Measurements from ENCODE around the gene KIAA0513. TPM values are rescaled to one million over a fixed set of nuclear protein-coding genes. Genes with fewer than 3 reads are reported as not detected.

Gene KIAA0513
- total and polyA plus RNA-seq, 2 donors (not counting 1 experiment from before 2014, with no cell fraction given) = 1.1 to 2.1 TPM

DNA sequence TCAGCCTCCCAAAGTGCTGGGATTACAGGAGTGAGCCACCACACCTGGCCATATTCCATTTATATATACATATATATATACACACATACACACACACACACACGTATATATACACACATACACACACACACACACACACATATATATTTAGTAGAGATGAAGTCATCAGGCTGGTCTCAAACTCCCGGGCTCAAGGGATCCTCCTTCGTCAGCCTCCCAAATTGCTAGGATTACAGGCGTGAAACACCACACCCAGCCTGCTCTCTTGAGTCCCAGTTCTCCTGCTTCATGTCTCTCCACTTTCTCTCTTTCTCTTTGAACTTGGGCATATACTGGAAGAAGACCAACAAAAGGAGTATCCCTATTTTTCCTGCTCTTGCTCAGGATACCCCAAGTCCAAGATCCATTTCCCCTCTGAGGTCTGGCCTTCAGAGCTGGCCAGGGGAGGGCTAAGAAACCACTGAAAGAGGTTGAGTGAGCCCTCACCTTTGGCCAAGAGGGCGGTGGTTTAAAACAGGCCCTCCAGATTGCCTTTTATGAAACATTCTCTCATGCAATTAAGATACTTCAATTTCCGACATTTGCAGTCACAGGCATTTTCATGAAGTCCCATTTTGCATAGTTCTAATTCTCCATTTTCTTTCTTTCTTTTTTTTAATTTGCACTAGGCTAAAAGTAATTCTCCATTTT, 46.8 kb downstream of the KIAA0513 start:
- peaks cover 2% of the 10 kb centered on the region for H3K4me1 Mint-ChIP-seq
- TF ChIP-seq EZH2 (IDR thresholded peaks at IDR 0.05; ENCODE audit: borderline replicate concordance, insufficient read depth, low read depth, low read length, poor library complexity, severe bottlenecking) = no peak
- TF ChIP-seq, protein P1, sequence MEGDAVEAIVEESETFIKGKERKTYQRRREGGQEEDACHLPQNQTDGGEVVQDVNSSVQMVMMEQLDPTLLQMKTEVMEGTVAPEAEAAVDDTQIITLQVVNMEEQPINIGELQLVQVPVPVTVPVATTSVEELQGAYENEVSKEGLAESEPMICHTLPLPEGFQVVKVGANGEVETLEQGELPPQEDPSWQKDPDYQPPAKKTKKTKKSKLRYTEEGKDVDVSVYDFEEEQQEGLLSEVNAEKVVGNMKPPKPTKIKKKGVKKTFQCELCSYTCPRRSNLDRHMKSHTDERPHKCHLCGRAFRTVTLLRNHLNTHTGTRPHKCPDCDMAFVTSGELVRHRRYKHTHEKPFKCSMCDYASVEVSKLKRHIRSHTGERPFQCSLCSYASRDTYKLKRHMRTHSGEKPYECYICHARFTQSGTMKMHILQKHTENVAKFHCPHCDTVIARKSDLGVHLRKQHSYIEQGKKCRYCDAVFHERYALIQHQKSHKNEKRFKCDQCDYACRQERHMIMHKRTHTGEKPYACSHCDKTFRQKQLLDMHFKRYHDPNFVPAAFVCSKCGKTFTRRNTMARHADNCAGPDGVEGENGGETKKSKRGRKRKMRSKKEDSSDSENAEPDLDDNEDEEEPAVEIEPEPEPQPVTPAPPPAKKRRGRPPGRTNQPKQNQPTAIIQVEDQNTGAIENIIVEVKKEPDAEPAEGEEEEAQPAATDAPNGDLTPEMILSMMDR (IDR thresholded peaks at IDR 0.05) = no peak
- Histone ChIP-seq H3K27ac (ENCODE audit: low read length in 2 of 2) (no peak overlapping the region), H3K9me3 (ENCODE audit: control extremely low read depth in 1 of 3, control insufficient read depth in 2 of 3, insufficient read depth in 1 of 3, low read length in 2 of 3) (no peaks in the 10 kb centered on the region), H3K79me2 (ENCODE audit: control insufficient read depth, insufficient read depth, low read length) (no peaks in the 10 kb centered on the region), H3K9ac (ENCODE audit: low read length) (no peak overlapping the region), H3K27me3 (replicated peaks in 1 of 4; ENCODE audit: control extremely low read depth in 1 of 4, control insufficient read depth in 3 of 4, insufficient read depth in 4 of 4, low read length in 3 of 4) (peaks cover 0 to 4% (median 0%) of the 10 kb centered on the region in 4 experiments), H3K4me2 (replicated peaks; ENCODE audit: low read depth, low read length, poor library complexity, severe bottlenecking) (no peak overlapping the region), H4K20me1 (ENCODE audit: control insufficient read depth, insufficient read depth, low read length, poor library complexity, severe bottlenecking) (no peaks in the 10 kb centered on the region), H2AFZ (ENCODE audit: insufficient read depth, low read depth, low read length, poor library complexity, severe bottlenecking) (no peak overlapping the region), H3K4me3 (ENCODE audit: control extremely low read depth in 1 of 5, extremely low read depth in 1 of 5, insufficient read depth in 1 of 5, low read depth in 2 of 5, low read length in 4 of 5) (no peak overlapping the region), H3K36me3 (replicated peaks in 1 of 2; ENCODE audit: control extremely low read depth in 1 of 2, control insufficient read depth in 1 of 2, extremely low read depth in 1 of 2, insufficient read depth in 2 of 2, low read length in 1 of 2) (no peaks in the 10 kb centered on the region), H3K4me1 (ENCODE audit: control insufficient read depth in 2 of 2, insufficient read depth in 2 of 2, low read length in 2 of 2) (peaks cover 5 to 9% of the 10 kb centered on the region in 2 donors)
- no peak overlapping the region for H3K4me3 Mint-ChIP-seq
- no peaks in the 10 kb centered on the region for H3K9me3 Mint-ChIP-seq (ENCODE audit: insufficient read depth)
- ChIA-PET CTCF (interaction anchor here (1.4 kb wide), 1 partner anchor 12 kb away, joined by 12 read pairs; no protein-coding TSS in a partner anchor), POLR2A (no interaction called here)
- intact Hi-C loops (cut with micrococcal nuclease) = no loop called here
- DNase-seq = no peak
- peaks cover 13% of the 10 kb centered on the region for H3K27me3 Mint-ChIP-seq
- no peak overlapping the region for H3K27ac Mint-ChIP-seq
- WGBS (ENCODE audit: insufficient coverage) = 96% methylated on average over 5 of the region's 6 CpGs
- no peak for ATAC-seq (ENCODE audit: low read depth)

DNA sequence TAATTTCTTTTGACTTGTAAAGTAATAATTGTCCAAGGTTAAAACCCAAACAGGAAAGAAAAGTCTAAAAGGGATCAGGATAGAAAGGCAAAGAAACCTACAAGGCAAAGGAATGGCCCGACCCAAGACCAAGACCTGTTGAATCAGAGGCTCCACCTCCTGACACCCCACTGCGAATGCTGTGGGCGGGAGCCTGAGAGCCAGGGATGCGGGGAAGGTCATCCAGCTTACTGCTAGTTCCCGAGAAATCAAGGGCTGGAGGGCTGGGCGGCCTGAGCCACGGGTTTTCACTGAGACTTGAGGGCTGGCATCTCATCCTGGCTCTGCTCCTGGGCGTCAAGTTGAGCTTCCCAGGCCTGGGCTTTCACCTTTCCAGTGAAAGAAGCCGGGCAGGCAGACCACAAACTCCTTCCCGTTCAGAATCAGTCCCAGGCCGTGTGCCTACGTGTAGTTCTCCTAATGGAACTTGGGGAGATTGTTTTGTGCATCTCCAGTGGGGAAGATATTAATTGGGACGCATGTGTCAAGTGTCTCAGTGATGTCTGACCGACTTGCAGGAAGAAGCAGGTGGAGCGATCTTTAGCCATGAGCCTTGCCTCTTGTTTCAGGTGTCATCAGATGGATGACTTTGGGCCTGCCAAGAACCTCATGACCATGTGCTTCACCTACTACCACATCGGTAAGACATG, 47.8 kb downstream of the KIAA0513 start:
- H3K9me3 Mint-ChIP-seq (ENCODE audit: insufficient read depth) = no peaks in the 10 kb centered on the region
- no peak overlapping the region for H3K27ac Mint-ChIP-seq
- DNase-seq = no peak
- Histone ChIP-seq H3K27me3 (replicated peaks in 1 of 4; ENCODE audit: control extremely low read depth in 1 of 4, control insufficient read depth in 3 of 4, insufficient read depth in 4 of 4, low read length in 3 of 4) (peaks cover 0 to 4% (median 0%) of the 10 kb centered on the region in 4 experiments), H4K20me1 (ENCODE audit: control insufficient read depth, insufficient read depth, low read length, poor library complexity, severe bottlenecking) (no peaks in the 10 kb centered on the region), H3K9me3 (ENCODE audit: control extremely low read depth in 1 of 3, control insufficient read depth in 2 of 3, insufficient read depth in 1 of 3, low read length in 2 of 3) (no peaks in the 10 kb centered on the region), H3K4me1 (ENCODE audit: control insufficient read depth in 2 of 2, insufficient read depth in 2 of 2, low read length in 2 of 2) (peaks cover 5 to 9% of the 10 kb centered on the region in 2 donors), H3K79me2 (ENCODE audit: control insufficient read depth, insufficient read depth, low read length) (no peaks in the 10 kb centered on the region), H2AFZ (ENCODE audit: insufficient read depth, low read depth, low read length, poor library complexity, severe bottlenecking) (no peak overlapping the region), H3K9ac (ENCODE audit: low read length) (no peak overlapping the region), H3K36me3 (replicated peaks in 1 of 2; ENCODE audit: control extremely low read depth in 1 of 2, control insufficient read depth in 1 of 2, extremely low read depth in 1 of 2, insufficient read depth in 2 of 2, low read length in 1 of 2) (no peaks in the 10 kb centered on the region), H3K27ac (ENCODE audit: low read length in 2 of 2) (no peak overlapping the region), H3K4me2 (replicated peaks; ENCODE audit: low read depth, low read length, poor library complexity, severe bottlenecking) (no peak overlapping the region), H3K4me3 (ENCODE audit: control extremely low read depth in 1 of 5, extremely low read depth in 1 of 5, insufficient read depth in 1 of 5, low read depth in 2 of 5, low read length in 4 of 5) (no peak overlapping the region)
- H3K4me1 Mint-ChIP-seq = peaks cover 2% of the 10 kb centered on the region
- intact Hi-C loops (cut with micrococcal nuclease) = no loop called here
- TF ChIP-seq, protein P1 (IDR thresholded peaks at IDR 0.05) = no peak
- no peak for TF ChIP-seq EZH2 (IDR thresholded peaks at IDR 0.05; ENCODE audit: borderline replicate concordance, insufficient read depth, low read depth, low read length, poor library complexity, severe bottlenecking)
- 95% methylated on average over 15 of the region's 16 CpGs for WGBS (ENCODE audit: insufficient coverage)
- no peak overlapping the region for H3K4me3 Mint-ChIP-seq
- POLR2A ChIA-PET = no interaction called here
- no peak for ATAC-seq (ENCODE audit: low read depth)
- peaks cover 13% of the 10 kb centered on the region for H3K27me3 Mint-ChIP-seq
- CTCF ChIA-PET = interaction anchor here (1.4 kb wide), 1 partner anchor 11 kb away, joined by 6 read pairs; no protein-coding TSS in a partner anchor
